K562 (cell line): Measurements from ENCODE around the gene LRP1. TPM values are rescaled to one million over a fixed set of nuclear protein-coding genes. Genes with fewer than 3 reads are reported as not detected.

Experiments
- CREB1 ChIP-seq, 2 experiments: sonication (generic) in 1 of 2; formaldehyde crosslinking in 1 of 2; IDR thresholded peaks; 2 replicates each; pipeline versions ENCODE4 v1.6.1 to v1.8.0; 2012 to 2022; ENCODE audit warnings: inconsistent platforms in 1 of 2, mild to moderate bottlenecking in 1 of 2, missing genetic modification reagents in 1 of 2, moderate library complexity in 1 of 2
- GABPB1 ChIP-seq: sonication (generic); formaldehyde crosslinking; IDR thresholded peaks from 2 replicates; pipeline ENCODE4 v1.8.0; 2022; ENCODE audit warnings: mild to moderate bottlenecking, missing genetic modification reagents
- GATAD2B ChIP-seq: fragments of 450-650 bp; IDR thresholded peaks from 2 replicates; pipeline ENCODE4 v1.6.1; 2017; ENCODE audit warnings: mild to moderate bottlenecking, borderline replicate concordance
- KDM4B ChIP-seq, 2 experiments: fragments of 450-650 bp in 1 of 2; sonication (generic) in 1 of 2; IDR thresholded peaks; 2 replicates each; pipeline ENCODE4 v1.6.1; 2016 to 2017; ENCODE audit warnings: borderline replicate concordance in 2 of 2, antibody characterized with exemption in 1 of 2, low read depth in 1 of 2, mild to moderate bottlenecking in 1 of 2
- RFX1 ChIP-seq: fragments of 450-650 bp; IDR thresholded peaks from 2 replicates; pipeline ENCODE4 v1.6.1; 2016; ENCODE audit warnings: mild to moderate bottlenecking, moderate library complexity
- SMAD4 ChIP-seq: fragments of 250-450 bp; sonication (Bioruptor Pico); conservative IDR thresholded peaks from 2 replicates; pipeline ENCODE4 v1.8.0; 2021; ENCODE audit warnings: inconsistent platforms, mild to moderate bottlenecking, moderate library complexity
- SNIP1 ChIP-seq: fragments of 450-650 bp; IDR thresholded peaks from 2 replicates; pipeline ENCODE4 v1.7.1; 2017; ENCODE audit warnings: low read depth, mild to moderate bottlenecking
- STAT5B ChIP-seq: fragments of 250-450 bp; sonication (Bioruptor Pico); IDR thresholded peaks from 2 replicates; pipeline ENCODE4 v1.8.0; 2021; ENCODE audit warnings: mild to moderate bottlenecking, inconsistent platforms
- ZNF12 ChIP-seq: sonication (generic); formaldehyde crosslinking; IDR thresholded peaks from 2 replicates; pipeline ENCODE4 v1.4.0; 2020; ENCODE audit warnings: mild to moderate bottlenecking, missing genetic modification reagents
- ZNF263 ChIP-seq: sonication (generic); formaldehyde crosslinking; IDR thresholded peaks from 2 replicates; pipeline ENCODE4 v1.8.0; 2022; ENCODE audit warnings: mild to moderate bottlenecking, missing genetic modification reagents, borderline replicate concordance
- ZNF274 ChIP-seq: IDR thresholded peaks from 2 replicates; pipeline ENCODE4 v1.6.1; 2011; ENCODE audit warnings: low read depth, mild to moderate bottlenecking, low read length, moderate library complexity, borderline replicate concordance
- polyA plus RNA-seq, 8 experiments: library from polyadenylated mRNA; depleted of rRNA in 4 of 8; stranded (reverse) in 5 of 8; unstranded in 3 of 8; fragments of >200 nt; fragmentation: Nextera tagmentation in 2 of 8; fragmentation: Illumina TruSeq in 1 of 8; extraction: Ambion mirVana in 2 of 8; extraction: Trizol in 1 of 8; gene quantifications; 2 replicates each; pipeline versions ENCODE4 v1.2.1 to v1.2.3, GENCODE V29; 2011 to 2014; ENCODE audit warnings: inconsistent platforms in 1 of 8, missing spikeins in 1 of 8
- total RNA-seq, 7 experiments: library from RNA; depleted of rRNA in 6 of 7; stranded (reverse); fragments of >200 nt in 6 of 7; fragmentation: Illumina TruSeq in 2 of 7; extraction: Trizol in 2 of 7; gene quantifications; 2 replicates each; pipeline versions ENCODE4 v1.2.1 to v1.2.3, GENCODE V29; 2011 to 2021; ENCODE audit warnings: low replicate concordance in 1 of 7
- TF ChIP-seq, protein P1 (sequence below), 2 experiments: fragments of 450-650 bp; IDR thresholded peaks; 2 replicates each; pipeline ENCODE4 v1.6.1; 2016; ENCODE audit warnings: mild to moderate bottlenecking in 2 of 2, borderline replicate concordance in 1 of 2, low read depth in 1 of 2, moderate library complexity in 1 of 2
- TF ChIP-seq, protein P2 (sequence below): fragments of 450-650 bp; formaldehyde crosslinking; IDR thresholded peaks from 2 replicates; pipeline ENCODE4 v1.4.0; 2022; ENCODE audit warnings: mild to moderate bottlenecking, moderate library complexity
- TF ChIP-seq, protein P3 (sequence below): fragments of 250-450 bp; sonication (Bioruptor Pico); IDR thresholded peaks from 2 replicates; pipeline ENCODE4 v1.5.1; 2021; ENCODE audit warnings: mild to moderate bottlenecking

The LRP1 gene
- total and polyA plus RNA-seq, 9 of the 15 experiments (the other 6 are each of a cell fraction or from before 2014, with no cell fraction given), result 0.04 to 0.64 (median 0.19) TPM; not detected in 2

DNA sequence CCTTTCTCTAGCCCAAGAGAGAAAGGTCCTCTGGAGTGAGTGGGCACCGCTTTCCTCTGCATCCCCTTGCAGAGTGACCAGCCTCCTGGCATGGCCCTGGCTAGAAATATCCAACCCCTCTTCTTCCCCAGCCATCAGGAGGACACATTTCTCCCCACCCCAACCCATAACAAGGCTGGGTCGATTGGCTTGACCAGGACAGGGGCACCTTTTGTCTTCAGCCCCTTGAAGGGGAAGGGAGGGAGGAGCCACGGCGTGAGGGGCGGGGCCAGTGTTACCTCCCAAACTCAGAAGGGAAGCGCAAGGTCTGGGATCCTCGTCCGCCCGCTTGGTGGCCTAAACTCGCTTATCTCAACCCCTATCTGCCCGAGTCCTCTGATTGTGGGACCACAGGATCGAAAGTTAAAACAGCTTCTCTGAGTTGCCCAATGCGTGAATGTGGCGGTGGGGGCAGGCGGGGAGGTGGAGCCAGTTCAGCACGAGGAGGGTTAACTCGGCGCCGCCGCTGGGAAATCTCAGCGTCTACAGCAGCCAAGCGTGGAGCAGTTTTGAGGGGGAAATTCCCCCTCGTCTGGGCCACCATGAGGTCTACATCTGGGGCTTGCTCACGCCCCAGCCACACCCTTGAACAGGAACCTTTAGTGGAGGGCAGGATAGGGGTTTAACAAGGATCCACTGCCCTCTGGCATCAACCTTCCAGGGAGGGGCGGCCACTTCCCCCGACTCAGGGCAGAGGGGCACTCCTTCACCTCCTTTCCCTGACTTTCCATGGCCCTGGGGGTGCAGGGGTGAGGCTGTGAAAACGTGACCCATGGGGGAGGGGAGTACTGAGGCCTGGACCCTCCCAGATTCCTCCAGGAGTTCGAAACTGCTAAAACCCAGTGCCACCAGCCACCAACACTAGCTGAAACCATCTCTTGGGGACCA lies 17.9 kb upstream of the LRP1 start (continued):
- TF ChIP-seq GABPB1 (CRISPR knock-in tag) (no peak), ZNF12 (CRISPR knock-in tag) (no peak), ZNF263 (CRISPR knock-in tag) (no peak), SMAD4 (no peak), GATAD2B (no peak), KDM4B (IDR thresholded peaks at IDR 0.05; ENCODE audit: borderline replicate concordance in 2 of 2, low read depth in 1 of 2) (no peak), RFX1 (no peak), CREB1 (IDR thresholded peaks at IDR 0.05) (no peak), CREB1 (CRISPR knock-in tag; IDR thresholded peaks at IDR 0.05) (no peak), STAT5B (CRISPR knock-in tag) (no peak), SNIP1 (no peak), ZNF274 (no peak)
- TF ChIP-seq, protein P1, sequence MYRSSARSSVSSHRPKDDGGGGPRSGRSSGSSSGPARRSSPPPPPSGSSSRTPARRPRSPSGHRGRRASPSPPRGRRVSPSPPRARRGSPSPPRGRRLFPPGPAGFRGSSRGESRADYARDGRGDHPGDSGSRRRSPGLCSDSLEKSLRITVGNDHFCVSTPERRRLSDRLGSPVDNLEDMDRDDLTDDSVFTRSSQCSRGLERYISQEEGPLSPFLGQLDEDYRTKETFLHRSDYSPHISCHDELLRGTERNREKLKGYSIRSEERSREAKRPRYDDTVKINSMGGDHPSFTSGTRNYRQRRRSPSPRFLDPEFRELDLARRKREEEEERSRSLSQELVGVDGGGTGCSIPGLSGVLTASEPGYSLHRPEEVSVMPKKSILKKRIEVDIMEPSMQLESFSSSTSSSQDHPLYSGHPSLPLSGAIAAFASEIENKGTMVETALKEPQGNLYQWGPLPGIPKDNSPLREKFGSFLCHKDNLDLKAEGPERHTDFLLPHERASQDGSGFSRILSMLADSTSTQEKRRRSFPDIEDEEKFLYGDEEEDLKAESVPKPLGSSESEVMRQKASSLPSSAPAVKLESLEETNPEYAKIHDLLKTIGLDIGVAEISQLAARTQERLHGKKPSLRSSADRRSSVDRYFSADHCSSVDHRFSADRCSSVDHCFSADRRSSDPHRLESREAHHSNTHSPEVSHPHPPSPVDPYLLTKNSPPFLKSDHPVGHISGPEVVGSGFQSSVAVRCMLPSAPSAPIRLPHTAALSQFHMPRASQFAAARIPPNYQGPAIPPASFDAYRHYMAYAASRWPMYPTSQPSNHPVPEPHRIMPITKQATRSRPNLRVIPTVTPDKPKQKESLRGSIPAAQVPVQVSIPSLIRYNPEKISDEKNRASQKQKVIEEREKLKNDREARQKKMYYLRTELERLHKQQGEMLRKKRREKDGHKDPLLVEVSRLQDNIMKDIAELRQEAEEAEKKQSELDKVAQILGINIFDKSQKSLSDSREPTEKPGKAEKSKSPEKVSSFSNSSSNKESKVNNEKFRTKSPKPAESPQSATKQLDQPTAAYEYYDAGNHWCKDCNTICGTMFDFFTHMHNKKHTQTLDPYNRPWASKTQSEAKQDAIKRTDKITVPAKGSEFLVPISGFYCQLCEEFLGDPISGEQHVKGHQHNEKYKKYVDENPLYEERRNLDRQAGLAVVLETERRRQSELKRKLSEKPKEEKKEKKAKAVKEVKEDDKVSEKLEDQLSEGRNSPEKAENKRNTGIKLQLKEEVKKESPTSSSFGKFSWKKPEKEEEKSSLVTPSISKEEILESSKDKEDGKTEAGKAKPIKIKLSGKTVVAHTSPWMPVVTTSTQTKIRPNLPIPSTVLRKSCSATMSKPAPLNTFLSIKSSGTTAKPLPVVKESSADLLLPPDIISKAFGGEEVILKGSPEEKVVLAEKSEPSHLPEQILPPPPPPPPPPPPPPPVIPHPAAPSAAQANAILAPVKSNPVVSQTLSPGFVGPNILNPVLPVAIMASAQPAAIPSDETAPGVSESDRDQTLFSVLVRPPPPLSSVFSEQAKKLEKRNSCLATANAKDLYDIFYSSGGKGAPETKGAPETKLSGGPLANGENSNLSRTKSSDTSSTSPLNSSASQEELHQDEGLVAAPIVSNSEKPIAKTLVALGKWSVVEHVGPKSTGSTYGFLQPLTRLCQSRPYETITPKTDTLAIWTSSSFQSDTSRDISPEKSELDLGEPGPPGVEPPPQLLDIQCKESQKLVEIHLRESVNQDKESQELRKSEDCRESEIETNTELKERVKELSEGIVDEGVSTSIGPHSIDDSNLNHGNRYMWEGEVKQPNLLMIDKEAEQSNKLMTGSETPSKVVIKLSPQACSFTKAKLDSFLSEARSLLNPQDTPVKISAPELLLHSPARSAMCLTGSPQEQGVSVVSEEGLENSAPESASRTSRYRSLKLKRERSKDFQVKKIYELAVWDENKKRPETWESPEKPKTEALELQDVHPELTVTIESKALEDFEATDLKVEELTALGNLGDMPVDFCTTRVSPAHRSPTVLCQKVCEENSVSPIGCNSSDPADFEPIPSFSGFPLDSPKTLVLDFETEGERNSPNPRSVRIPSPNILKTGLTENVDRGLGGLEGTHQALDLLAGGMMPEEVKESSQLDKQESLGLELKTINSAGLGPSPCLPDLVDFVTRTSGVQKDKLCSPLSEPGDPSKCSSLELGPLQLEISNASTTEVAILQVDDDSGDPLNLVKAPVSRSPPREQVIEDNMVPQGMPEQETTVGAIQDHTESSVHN (IDR thresholded peaks at IDR 0.05; ENCODE audit: borderline replicate concordance in 1 of 2, low read depth in 1 of 2), result no peak
- TF ChIP-seq, protein P2, sequence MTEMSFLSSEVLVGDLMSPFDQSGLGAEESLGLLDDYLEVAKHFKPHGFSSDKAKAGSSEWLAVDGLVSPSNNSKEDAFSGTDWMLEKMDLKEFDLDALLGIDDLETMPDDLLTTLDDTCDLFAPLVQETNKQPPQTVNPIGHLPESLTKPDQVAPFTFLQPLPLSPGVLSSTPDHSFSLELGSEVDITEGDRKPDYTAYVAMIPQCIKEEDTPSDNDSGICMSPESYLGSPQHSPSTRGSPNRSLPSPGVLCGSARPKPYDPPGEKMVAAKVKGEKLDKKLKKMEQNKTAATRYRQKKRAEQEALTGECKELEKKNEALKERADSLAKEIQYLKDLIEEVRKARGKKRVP (CRISPR knock-in tag), result 0 out of 2 replicates have a peak, but pooled peaks have one; percentile 33
- TF ChIP-seq, protein P3, sequence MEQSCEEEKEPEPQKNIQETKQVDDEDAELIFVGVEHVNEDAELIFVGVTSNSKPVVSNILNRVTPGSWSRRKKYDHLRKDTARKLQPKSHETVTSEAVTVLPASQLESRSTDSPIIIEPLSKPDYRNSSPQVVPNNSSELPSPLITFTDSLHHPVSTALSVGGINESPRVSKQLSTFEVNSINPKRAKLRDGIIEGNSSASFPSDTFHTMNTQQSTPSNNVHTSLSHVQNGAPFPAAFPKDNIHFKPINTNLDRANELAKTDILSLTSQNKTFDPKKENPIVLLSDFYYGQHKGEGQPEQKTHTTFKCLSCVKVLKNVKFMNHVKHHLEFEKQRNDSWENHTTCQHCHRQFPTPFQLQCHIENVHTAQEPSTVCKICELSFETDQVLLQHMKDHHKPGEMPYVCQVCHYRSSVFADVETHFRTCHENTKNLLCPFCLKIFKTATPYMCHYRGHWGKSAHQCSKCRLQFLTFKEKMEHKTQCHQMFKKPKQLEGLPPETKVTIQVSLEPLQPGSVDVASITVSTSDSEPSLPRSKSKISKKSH (CRISPR knock-in tag), result no peak
